Endometrial microvascular endothelial cells (primary cell): Measurements from ENCODE around the gene SYNGR3. TPM values are rescaled to one million over a fixed set of nuclear protein-coding genes. Genes with fewer than 3 reads are reported as not detected.
"Not testable (repeated sequence)": the region's sequence is repeated elsewhere in the genome, so short reads cannot be mapped to it uniquely, and the experiment has no call there.

Experiments
- in situ Hi-C: cut with HindIII; loops from 2 replicates; pipeline ENCODE4 v1.10.0; 2017; ENCODE audit warnings: low sequenced_read_pairs, low pct_unique_long_range_greater_than_20kb; ENCODE audit errors: inconsistent ontology term
- total RNA-seq: library from RNA; depleted of rRNA; stranded (reverse); fragments of >200 nt; gene quantifications from one replicate; pipeline ENCODE4 v1.2.3, GENCODE V29; 2015; ENCODE audit errors: inconsistent ontology term

SYNGR3 gene
- total RNA-seq, 1 donor from 2014 or later, result not detected

- in situ Hi-C loops, result not testable (repeated sequence)
Measured at GRCh38 chr16:1958143-1958491, 31.7 kb upstream of the SYNGR3 start.

DNA sequence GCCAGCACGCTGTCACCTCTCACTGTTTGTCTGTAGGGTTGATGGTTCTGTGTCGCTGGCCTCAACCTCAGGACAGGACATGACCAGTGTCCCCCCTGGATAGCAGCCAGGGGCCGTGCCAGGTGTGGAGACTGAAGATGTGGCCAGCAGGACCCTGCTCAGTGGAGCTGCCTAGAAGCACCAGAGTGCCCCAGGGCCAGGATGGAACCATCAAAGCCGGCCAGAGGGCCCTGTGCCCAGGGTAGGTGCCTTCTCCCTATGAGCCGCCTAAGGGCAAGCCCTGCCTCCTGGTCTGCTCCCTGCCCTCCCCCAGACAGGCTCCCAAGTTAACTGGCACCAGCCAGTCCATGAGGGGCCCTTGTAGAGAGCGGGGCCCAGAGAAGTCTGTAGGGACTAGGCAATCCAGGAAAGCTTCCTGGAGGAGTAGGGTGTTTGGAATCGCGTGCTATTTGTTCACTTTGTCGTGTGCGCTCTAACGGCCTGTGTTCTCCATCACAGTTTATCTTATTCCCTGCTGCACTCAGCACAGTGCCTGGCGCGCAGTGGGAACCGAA lies 31.0 kb upstream of the SYNGR3 start:
- in situ Hi-C loops, result no loop called here

GRCh38 chr16:1959269-1960039 lies 30.3 kb upstream of the SYNGR3 start, which contains the start of gene NDUFB10:
Gene NDUFB10 (plus strand): TSS chr16:1959538. CDS start chr16:1959625, 87 bp downstream.
- in situ Hi-C loops, result no loop called here

DNA sequence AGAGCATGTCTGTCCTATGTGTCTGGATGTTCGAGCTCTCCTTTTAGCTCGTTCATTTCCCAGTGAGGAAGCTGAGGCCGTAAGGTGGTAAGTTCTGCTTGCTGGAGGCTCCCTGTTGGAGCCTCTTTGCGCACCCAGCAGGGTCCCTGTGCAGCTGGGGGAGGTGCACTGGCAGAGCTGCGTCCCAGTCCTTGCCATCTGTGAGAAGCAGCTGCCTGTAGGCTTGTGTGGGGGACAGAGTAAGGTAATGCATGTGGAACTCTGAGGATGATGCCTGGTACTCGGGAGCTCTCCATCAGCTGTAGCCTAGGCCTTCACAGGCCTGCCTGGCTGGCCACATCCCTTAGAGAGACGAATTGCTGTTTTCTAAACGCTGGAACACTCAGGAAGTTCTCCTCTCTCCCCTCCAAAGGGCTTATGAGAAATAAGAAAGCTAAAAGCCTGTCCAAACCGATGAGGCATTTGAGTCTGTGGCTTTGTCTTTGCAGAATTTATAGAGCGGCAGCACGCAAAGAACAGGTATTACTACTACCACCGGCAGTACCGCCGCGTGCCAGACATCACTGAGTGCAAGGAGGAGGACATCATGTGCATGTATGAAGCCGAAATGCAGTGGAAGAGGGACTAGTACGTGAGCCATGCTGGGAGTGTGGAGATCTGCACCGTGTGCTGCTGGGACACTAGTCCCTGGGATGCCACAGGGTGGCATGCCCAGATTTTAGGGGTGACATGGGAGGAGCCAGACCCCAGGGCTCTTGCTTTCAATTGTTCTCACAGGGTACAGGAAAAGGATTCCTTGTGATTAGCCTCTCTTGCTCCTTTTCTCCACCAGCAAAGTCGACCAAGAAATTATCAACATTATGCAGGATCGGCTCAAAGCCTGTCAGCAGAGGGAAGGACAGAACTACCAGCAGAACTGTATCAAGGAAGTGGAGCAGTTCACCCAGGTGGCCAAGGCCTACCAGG lies 28.8 kb upstream of the SYNGR3 start:
- in situ Hi-C loops, result no loop called here

GRCh38 chr16:1961651-1962067 lies 28.1 kb upstream of the SYNGR3 start:
- in situ Hi-C loops, result no loop called here

GRCh38 chr16:1962161-1963153 lies 27.3 kb upstream of the SYNGR3 start:
- in situ Hi-C loops, result not testable (repeated sequence)

- in situ Hi-C loops, result no loop called here
Measured at GRCh38 chr16:1963806-1964505, 25.8 kb upstream of the SYNGR3 start.

DNA sequence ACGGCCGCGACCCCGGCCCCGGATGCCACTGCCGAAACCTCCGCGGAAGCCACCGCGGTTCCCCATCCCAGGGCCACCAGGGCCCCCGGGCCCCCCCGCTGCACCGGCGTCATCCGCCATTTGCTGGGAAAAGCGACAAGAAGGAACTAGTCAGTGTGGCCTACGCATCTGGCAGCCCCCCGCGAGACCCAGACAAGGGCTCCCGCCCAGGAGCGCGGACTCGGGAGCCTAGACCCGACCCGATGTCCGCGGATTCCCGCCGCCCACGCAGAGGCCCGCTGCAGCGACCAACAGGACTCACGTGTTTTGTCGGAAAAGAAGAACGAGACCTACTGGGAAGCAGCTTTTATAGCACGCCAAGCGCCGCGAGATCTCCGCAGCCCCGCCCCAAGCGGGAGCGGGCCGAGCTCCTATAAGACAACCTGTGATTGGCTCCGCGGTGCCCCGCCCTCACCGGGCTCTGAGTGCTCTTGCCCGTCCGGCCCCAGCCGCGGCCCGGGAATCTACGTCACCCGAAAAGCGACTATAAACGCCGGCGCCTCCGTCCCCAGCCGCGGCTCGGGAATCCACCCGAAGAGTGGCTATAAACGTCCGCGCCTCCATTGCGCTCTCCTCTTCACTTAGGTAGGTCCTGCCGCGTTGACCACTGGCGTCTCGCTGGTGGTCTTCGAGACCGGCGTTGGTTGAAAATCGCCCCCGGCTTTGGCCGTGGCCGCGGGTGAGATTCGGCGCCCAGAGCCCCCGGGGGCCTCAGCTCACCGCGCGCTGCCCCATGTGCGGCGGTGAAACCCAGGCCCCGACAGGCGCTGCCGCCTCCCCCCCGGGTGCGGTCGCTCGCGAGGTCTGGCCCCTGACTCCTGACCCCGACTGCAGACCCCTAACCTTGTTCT lies 25.0 kb upstream of the SYNGR3 start, which contains the start of gene RPS2:
Gene RPS2 (minus strand): TSS at position 321 of the 890 bp plus-strand sequence. CDS start 201 bp downstream, at position 120.
- in situ Hi-C loops, result no loop called here

DNA sequence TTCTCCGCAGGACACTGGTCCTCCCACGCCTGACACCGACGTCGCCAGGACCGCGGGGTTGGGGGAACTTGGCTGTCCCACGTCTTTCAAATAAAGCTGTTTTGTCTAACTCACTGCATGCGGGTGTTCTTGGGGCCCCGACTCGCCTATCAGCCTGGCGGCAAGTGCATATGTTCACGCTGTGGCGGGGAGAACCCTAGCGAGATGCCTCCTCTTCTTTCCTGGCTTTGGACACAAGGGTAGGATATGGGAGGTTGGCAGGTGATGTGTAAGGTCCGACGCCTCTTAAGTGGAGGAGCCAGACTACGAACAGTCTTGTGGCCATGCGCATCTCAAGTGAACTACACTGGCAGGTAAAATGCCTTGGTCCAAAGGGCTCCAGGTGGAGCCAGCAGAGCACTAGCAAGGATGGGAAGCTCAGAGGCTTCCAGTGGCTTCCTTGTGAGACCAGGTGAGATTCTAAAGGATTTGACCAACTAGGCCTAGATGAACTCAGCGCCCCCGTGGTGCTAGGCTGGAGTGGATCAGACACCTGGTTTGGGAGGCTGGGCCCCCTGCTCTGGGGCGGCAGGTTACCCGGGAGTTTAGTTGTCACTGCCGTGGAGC lies 24.3 kb upstream of the SYNGR3 start:
- in situ Hi-C loops, result no loop called here

DNA sequence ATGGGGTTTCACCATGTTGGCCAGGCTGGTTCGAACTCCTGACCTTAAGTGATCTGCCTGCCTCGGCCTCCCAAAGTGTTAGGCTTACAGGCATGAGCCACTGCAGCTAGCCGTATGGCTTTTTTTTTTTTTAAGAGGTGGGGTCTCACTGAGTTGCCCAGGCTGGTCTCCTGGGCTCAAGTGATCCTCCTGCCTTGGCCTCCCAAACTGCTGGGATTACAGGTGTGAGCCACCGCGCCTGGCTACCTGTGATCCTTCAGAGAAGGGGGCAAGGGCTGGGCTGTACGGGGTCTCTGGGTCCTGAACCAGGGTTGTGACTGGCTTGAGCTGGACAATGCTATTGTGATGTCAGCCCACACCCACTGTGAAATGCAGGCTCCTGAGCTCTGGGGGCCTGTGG lies 23.3 kb upstream of the SYNGR3 start, which contains the start of gene RNF151:
Gene RNF151 (plus strand): TSS at position 397 of the 400 bp plus-strand sequence. CDS start 26 bp downstream, outside the sequence.
- in situ Hi-C loops, result no loop called here

DNA sequence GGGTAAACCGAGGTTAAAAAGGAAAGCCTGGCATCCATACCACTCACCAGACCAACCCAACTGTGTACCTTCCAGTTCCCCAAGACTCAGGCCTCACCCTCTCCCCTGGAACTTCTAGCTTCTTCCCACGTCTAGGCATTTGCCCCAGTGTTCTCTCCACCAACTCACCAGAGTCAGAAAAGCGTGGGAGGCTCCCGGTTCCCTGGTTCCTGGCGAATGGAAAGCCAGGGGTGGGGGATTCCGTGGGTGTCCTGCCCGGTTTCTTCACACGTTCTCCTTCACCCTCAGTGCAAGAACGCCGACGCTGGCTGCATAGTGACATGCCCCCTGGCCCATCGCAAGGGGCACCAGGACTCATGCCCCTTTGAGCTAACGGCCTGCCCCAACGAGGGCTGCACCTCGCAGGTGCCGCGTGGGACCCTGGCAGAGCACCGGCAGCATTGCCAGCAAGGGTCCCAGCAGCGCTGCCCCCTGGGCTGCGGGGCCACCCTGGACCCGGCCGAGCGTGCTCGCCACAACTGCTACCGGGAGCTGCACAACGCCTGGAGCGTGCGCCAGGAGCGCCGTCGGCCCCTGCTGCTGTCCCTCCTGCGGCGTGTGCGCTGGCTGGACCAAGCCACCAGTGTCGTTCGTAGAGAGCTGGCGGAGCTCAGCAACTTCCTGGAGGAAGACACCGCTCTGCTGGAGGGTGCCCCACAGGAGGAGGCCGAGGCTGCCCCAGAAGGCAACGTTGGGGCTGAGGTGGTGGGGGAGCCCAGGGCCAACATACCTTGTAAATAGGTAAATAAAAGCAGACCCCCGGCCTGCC lies 21.4 kb upstream of the SYNGR3 start:
- in situ Hi-C loops, result no loop called here

GRCh38 chr16:1971796-1972489 lies 17.8 kb upstream of the SYNGR3 start, which contains the start of gene TBL3:
Gene TBL3 (plus strand): TSS chr16:1972053. CDS start chr16:1972165, 112 bp downstream.
- in situ Hi-C loops, result no loop called here

- in situ Hi-C loops, result no loop called here
Measured at GRCh38 chr16:1972490-1972877, 17.3 kb upstream of the SYNGR3 start.

DNA sequence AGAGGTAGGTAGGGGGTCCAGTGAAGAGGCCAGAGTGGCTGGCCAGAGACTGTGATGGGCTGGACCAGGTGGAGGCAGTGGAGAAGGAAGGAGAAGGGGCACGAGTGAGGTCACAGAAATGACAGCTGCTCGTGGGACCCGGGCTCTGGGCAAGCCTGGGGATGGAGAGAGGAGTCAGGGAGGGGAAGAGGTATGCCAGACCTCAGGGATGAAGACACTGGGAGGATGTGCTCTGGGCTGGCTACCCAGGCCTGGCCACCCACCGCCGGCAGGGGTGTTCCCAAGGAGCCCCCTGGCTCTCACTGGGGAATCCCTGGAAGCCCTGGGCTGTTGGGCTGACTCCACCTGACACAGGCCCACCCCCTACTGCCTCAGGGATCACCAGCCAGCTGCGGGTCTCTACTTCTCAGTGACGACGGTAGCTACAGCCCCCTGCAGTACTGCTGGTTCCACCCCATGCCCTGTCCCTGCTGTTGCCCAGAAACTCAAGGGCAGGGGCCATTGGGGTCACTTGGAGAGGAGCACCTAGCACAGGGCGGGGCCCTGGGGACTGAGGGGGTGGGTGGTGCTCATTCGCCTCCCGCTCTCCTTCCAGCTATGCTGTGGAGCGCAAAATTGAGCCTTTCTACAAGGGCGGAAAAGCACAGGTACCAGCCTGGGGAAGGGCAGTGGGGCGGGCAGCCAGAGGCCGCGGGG lies 16.2 kb upstream of the SYNGR3 start:
- in situ Hi-C loops, result no loop called here
